HG03064 (cell line): ENCODE measurements around the gene SLC6A9.

Experiments used
- ATAC-seq: cut with Tn5 transposase; IDR thresholded peaks from one replicate; pipeline ENCODE4 v1.9.1; 2021; ENCODE audit warnings: low read depth; ENCODE audit not compliant: unreplicated experiment

SLC6A9 gene

GRCh38 chr1:43975249-43975961 is 55.9 kb downstream of the SLC6A9 start:
- no peak for ATAC-seq

GRCh38 chr1:43974443-43975248 is 56.6 kb downstream of the SLC6A9 start, which contains the start of gene ATP6V0B:
ATP6V0B (plus strand) TSS chr1:43974960; CDS start chr1:43975041, 81 bp downstream.
- peak; percentile 57 for ATAC-seq

- ATAC-seq: no peak
These were observed 57.2 kb downstream of the SLC6A9 start for GRCh38 chr1:43973981-43974442.

- no peak for ATAC-seq
These were observed 59.8 kb downstream of the SLC6A9 start for GRCh38 chr1:43971336-43971980.

- no peak for ATAC-seq
These were observed 60.4 kb downstream of the SLC6A9 start for GRCh38 chr1:43970911-43971310.

- no peak for ATAC-seq
These were observed 60.8 kb downstream of the SLC6A9 start for GRCh38 chr1:43970502-43970901.

- ATAC-seq: peak; percentile 66
These were observed 61.4 kb downstream of the SLC6A9 start, which contains the start of gene DPH2 for GRCh38 chr1:43969746-43970466. DPH2 (plus strand) TSS chr1:43970010; CDS start chr1:43970176, 166 bp downstream.

- ATAC-seq: no peak
These were observed 61.9 kb downstream of the SLC6A9 start for GRCh38 chr1:43969416-43969745.

- no peak for ATAC-seq
These were observed 62.8 kb downstream of the SLC6A9 start for GRCh38 chr1:43968348-43968948.

GRCh38 chr1:43965316-43965715 is 65.9 kb downstream of the SLC6A9 start:
- no peak for ATAC-seq

- no peak for ATAC-seq
These were observed 67.4 kb downstream of the SLC6A9 start for GRCh38 chr1:43963890-43964289.

GRCh38 chr1:43963006-43963405 is 68.3 kb downstream of the SLC6A9 start:
- ATAC-seq: no peak

GRCh38 chr1:43962324-43962723 is 68.9 kb downstream of the SLC6A9 start:
- ATAC-seq: no peak

GRCh38 chr1:43961692-43962091 is 69.6 kb downstream of the SLC6A9 start:
- ATAC-seq: no peak

GRCh38 chr1:43960798-43961197 is 70.5 kb downstream of the SLC6A9 start:
- no peak for ATAC-seq

GRCh38 chr1:43958351-43959255 is 72.7 kb downstream of the SLC6A9 start:
- no peak for ATAC-seq

- no peak for ATAC-seq
These were observed 73.7 kb downstream of the SLC6A9 start for GRCh38 chr1:43957407-43958040.

- ATAC-seq: no peak
These were observed 75.0 kb downstream of the SLC6A9 start for GRCh38 chr1:43956234-43956633.

- ATAC-seq: no peak
These were observed 77.2 kb downstream of the SLC6A9 start for GRCh38 chr1:43954036-43954435.
